Osteoblast (primary cell): Measurements from ENCODE around the gene IRX4. TPM values are rescaled to one million over a fixed set of nuclear protein-coding genes. Genes with fewer than 3 reads are reported as not detected.

Experiments used
- DNase-seq: peaks from one replicate; pipeline ENCODE4 v3.0.0; 2011; ENCODE audit warnings: low spot score, mixed read lengths; ENCODE audit not compliant: insufficient read length; ENCODE audit errors: missing footprints
- H2AFZ ChIP-seq: 2 replicates; pipeline ENCODE4 v1.6.0; 2011; ENCODE audit warnings: mild to moderate bottlenecking, low read length
- H3K27ac ChIP-seq: 2 replicates; pipeline ENCODE4 v1.5.1; 2011; ENCODE audit warnings: mild to moderate bottlenecking, low read depth, low read length, moderate library complexity
- H3K27me3 ChIP-seq: 2 replicates; pipeline ENCODE4 v1.6.0; 2012; ENCODE audit warnings: mild to moderate bottlenecking, control low read depth, inconsistent platforms, low read length, moderate library complexity; ENCODE audit not compliant: insufficient read depth
- H3K36me3 ChIP-seq: 2 replicates; pipeline ENCODE4 v1.5.1; 2011; ENCODE audit warnings: mild to moderate bottlenecking, low read length, control low read depth, moderate library complexity; ENCODE audit not compliant: insufficient read depth
- H3K4me1 ChIP-seq: 2 replicates; pipeline ENCODE4 v1.5.1; 2011; ENCODE audit warnings: mild to moderate bottlenecking, low read length, control low read depth, moderate library complexity; ENCODE audit not compliant: insufficient read depth
- H3K4me2 ChIP-seq: 2 replicates; pipeline ENCODE4 v1.6.0; 2011; ENCODE audit warnings: mild to moderate bottlenecking, low read length; ENCODE audit not compliant: insufficient read depth
- H3K4me3 ChIP-seq: fragments of 200-600 bp; sonication (generic); 3 replicates; pipeline ENCODE4 v1.5.1; 2012; ENCODE audit warnings: mild to moderate bottlenecking, low read length, inconsistent platforms; ENCODE audit not compliant: insufficient read depth
- H3K79me2 ChIP-seq: 2 replicates; pipeline ENCODE4 v1.6.0; 2012; ENCODE audit warnings: mild to moderate bottlenecking, low read length, control low read depth, inconsistent platforms; ENCODE audit not compliant: insufficient read depth
- H3K9me3 ChIP-seq: 2 replicates; pipeline ENCODE4 v1.5.1; 2011; ENCODE audit warnings: low read depth, low read length, control low read depth
- H4K20me1 ChIP-seq: 2 replicates; pipeline ENCODE4 v1.6.0; 2012; ENCODE audit warnings: mild to moderate bottlenecking, low read length, control low read depth; ENCODE audit not compliant: insufficient read depth
- CTCF ChIP-seq: IDR thresholded peaks from 2 replicates; pipeline ENCODE4 v1.5.1; 2011; ENCODE audit warnings: mild to moderate bottlenecking, low read depth, low read length, moderate library complexity; ENCODE audit errors: extremely low read depth
- total RNA-seq: library from RNA; depleted of rRNA; stranded (reverse); fragments of >200 nt; gene quantifications from 2 replicates; pipeline ENCODE4 v1.2.3, GENCODE V29; 2012

IRX4 gene
- total RNA-seq, 1 donor: not detected

- H3K4me3 ChIP-seq: no peak overlapping the region
- H2AFZ ChIP-seq: no peak overlapping the region
- TF ChIP-seq CTCF: no peak
- no peaks in the 10 kb centered on the region for H3K79me2 ChIP-seq
- no peaks in the 10 kb centered on the region for H4K20me1 ChIP-seq
- H3K36me3 ChIP-seq: no peaks in the 10 kb centered on the region
- no peaks in the 10 kb centered on the region for H3K9me3 ChIP-seq
- no peak overlapping the region for H3K27ac ChIP-seq
- DNase-seq: no peak
- no peak overlapping the region for H3K4me2 ChIP-seq
- H3K4me1 ChIP-seq: no peaks in the 10 kb centered on the region
- H3K27me3 ChIP-seq: peaks cover 9% of the 10 kb centered on the region
Observed at GRCh38 chr5:1929108-1929991, 46.6 kb upstream of the IRX4 start.

- Histone ChIP-seq H3K4me3 (no peak overlapping the region), H4K20me1 (no peaks in the 10 kb centered on the region), H2AFZ (no peak overlapping the region), H3K36me3 (no peaks in the 10 kb centered on the region), H3K27ac (no peak overlapping the region), H3K9me3 (no peaks in the 10 kb centered on the region), H3K79me2 (no peaks in the 10 kb centered on the region), H3K4me1 (no peaks in the 10 kb centered on the region), H3K4me2 (no peak overlapping the region), H3K27me3 (peaks cover 1% of the 10 kb centered on the region)
- peak; percentile 55 for DNase-seq
- TF ChIP-seq CTCF: no peak
Observed at GRCh38 chr5:1926471-1927341, 44.0 kb upstream of the IRX4 start.

GRCh38 chr5:1926071-1926440 lies 43.3 kb upstream of the IRX4 start:
- H3K4me1 ChIP-seq: no peaks in the 10 kb centered on the region
- H3K4me2 ChIP-seq: no peak overlapping the region
- no peaks in the 10 kb centered on the region for H3K36me3 ChIP-seq
- no peaks in the 10 kb centered on the region for H3K27me3 ChIP-seq
- H3K27ac ChIP-seq: no peak overlapping the region
- DNase-seq: no peak
- H3K4me3 ChIP-seq: no peak overlapping the region
- H2AFZ ChIP-seq: no peak overlapping the region
- H4K20me1 ChIP-seq: no peaks in the 10 kb centered on the region
- TF ChIP-seq CTCF: no peak
- H3K9me3 ChIP-seq: no peaks in the 10 kb centered on the region
- H3K79me2 ChIP-seq: no peaks in the 10 kb centered on the region
